K562 (cell line): Measurements from ENCODE around the gene ZNF362. TPM values are rescaled to one million over a fixed set of nuclear protein-coding genes. Genes with fewer than 3 reads are reported as not detected.

ENCODE experiments used
- BRF1 ChIP-seq: IDR thresholded peaks from 3 replicates; pipeline ENCODE4 v1.6.1; 2011; ENCODE audit warnings: borderline replicate concordance, mild to moderate bottlenecking; ENCODE audit not compliant: insufficient read length; ENCODE audit errors: extremely low read depth
- CREB1 ChIP-seq, 2 experiments: sonication (generic) in 1 of 2; formaldehyde crosslinking in 1 of 2; IDR thresholded peaks; 2 replicates each; pipeline versions ENCODE4 v1.6.1 to v1.8.0; 2012 to 2022; ENCODE audit warnings: inconsistent platforms in 1 of 2, mild to moderate bottlenecking in 1 of 2, missing genetic modification reagents in 1 of 2, moderate library complexity in 1 of 2
- EP300 ChIP-seq: IDR thresholded peaks from 2 replicates; pipeline ENCODE4 v1.6.1; 2012; ENCODE audit warnings: low read length, improper control_type of control experiment
- ETS2 ChIP-seq: IDR thresholded peaks from 2 replicates; pipeline ENCODE4 v1.6.1; 2016; ENCODE audit warnings: borderline replicate concordance, missing genetic modification characterization, mild to moderate bottlenecking, moderate library complexity, missing compliant biosample characterization; ENCODE audit not compliant: poor library complexity, severe bottlenecking
- EWSR1 ChIP-seq: fragments of 450-650 bp; IDR thresholded peaks from 2 replicates; pipeline ENCODE4 v1.6.1; 2018; ENCODE audit warnings: borderline replicate concordance, mild to moderate bottlenecking, low read depth, moderate library complexity; ENCODE audit not compliant: partially characterized antibody
- MEF2D ChIP-seq: conservative IDR thresholded peaks from 2 replicates; pipeline ENCODE4 v1.6.1; 2016; ENCODE audit warnings: low read depth, missing genetic modification characterization, missing compliant biosample characterization
- NCOA1 ChIP-seq: fragments of 450-650 bp; IDR thresholded peaks from 2 replicates; pipeline ENCODE4 v1.6.1; 2016; ENCODE audit warnings: low read depth
- RERE ChIP-seq: sonication (generic); formaldehyde crosslinking; IDR thresholded peaks from 2 replicates; pipeline ENCODE4 v1.8.0; 2023; ENCODE audit warnings: missing genetic modification reagents, mild to moderate bottlenecking, borderline replicate concordance
- SREBF1 ChIP-seq: fragments of 150-350 bp; IDR thresholded peaks from 2 replicates; pipeline ENCODE4 v1.6.1; 2014; ENCODE audit warnings: antibody characterized with exemption, low read depth, low read length, borderline replicate concordance
- TCF15 ChIP-seq: fragments of 250-450 bp; sonication (Bioruptor Pico); IDR thresholded peaks from 2 replicates; pipeline ENCODE4 v1.8.0; 2022; ENCODE audit warnings: moderate library complexity, mild to moderate bottlenecking, inconsistent platforms
- TCF7L2 ChIP-seq: fragments of 150-350 bp; IDR thresholded peaks from 2 replicates; pipeline ENCODE4 v1.6.1; 2016; ENCODE audit warnings: low read depth, mild to moderate bottlenecking, low read length, moderate library complexity
- TRIM25 ChIP-seq: fragments of 450-650 bp; IDR thresholded peaks from 2 replicates; pipeline ENCODE4 v1.7.0; 2016; ENCODE audit warnings: borderline replicate concordance
- ZNF197 ChIP-seq: fragments of 200-800 bp; sonication (Bioruptor generic); IDR thresholded peaks from 2 replicates; pipeline ENCODE4 v1.6.1; 2016; ENCODE audit warnings: low read depth, missing genetic modification characterization, missing compliant biosample characterization
- ZNF24 ChIP-seq: fragments of 450-650 bp; IDR thresholded peaks from 2 replicates; pipeline ENCODE4 v1.6.1; 2016
- ZNF277 ChIP-seq: fragments of 250-450 bp; sonication (Bioruptor Pico); IDR thresholded peaks from 2 replicates; pipeline ENCODE4 v1.8.0; 2022; ENCODE audit warnings: inconsistent platforms, mild to moderate bottlenecking, moderate library complexity, borderline replicate concordance
- ZNF507 ChIP-seq: conservative IDR thresholded peaks from 2 replicates; pipeline ENCODE4 v1.6.1; 2017; ENCODE audit warnings: missing genetic modification characterization, missing compliant biosample characterization
- ZNF511 ChIP-seq: sonication (generic); formaldehyde crosslinking; IDR thresholded peaks from 2 replicates; pipeline ENCODE4 v1.8.0; 2022; ENCODE audit warnings: mild to moderate bottlenecking, missing genetic modification reagents
- polyA plus RNA-seq, 8 experiments: library from polyadenylated mRNA; depleted of rRNA in 4 of 8; stranded (reverse) in 5 of 8; unstranded in 3 of 8; fragments of >200 nt; fragmentation: Nextera tagmentation in 2 of 8; fragmentation: Illumina TruSeq in 1 of 8; extraction: Ambion mirVana in 2 of 8; extraction: Trizol in 1 of 8; gene quantifications; 2 replicates each; pipeline versions ENCODE4 v1.2.1 to v1.2.3, GENCODE V29; 2011 to 2014; ENCODE audit warnings: inconsistent platforms in 1 of 8, missing spikeins in 1 of 8
- total RNA-seq, 7 experiments: library from RNA; depleted of rRNA in 6 of 7; stranded (reverse); fragments of >200 nt in 6 of 7; fragmentation: Illumina TruSeq in 2 of 7; extraction: Trizol in 2 of 7; gene quantifications; 2 replicates each; pipeline versions ENCODE4 v1.2.1 to v1.2.3, GENCODE V29; 2011 to 2021; ENCODE audit warnings: low replicate concordance in 1 of 7

Gene ZNF362
- total and polyA plus RNA-seq, 9 of the 15 experiments (the other 6 are each of a cell fraction or from before 2014, with no cell fraction given) = 0.01 to 1.1 (median 0.35) TPM; not detected in 1

GRCh38 chr1:33349778-33350610, 93.7 kb downstream of the ZNF362 start (continued):
- no peak for TF ChIP-seq ETS2 (tag)
- TF ChIP-seq NCOA1 = peak; percentile 30; the same call in 1 of the 2 replicates
- no peak for TF ChIP-seq ZNF277 (CRISPR knock-in tag)
- no peak for TF ChIP-seq EP300
- TF ChIP-seq BRF1 = no peak
- peak; percentile 81 for TF ChIP-seq ZNF511 (CRISPR knock-in tag)
- TF ChIP-seq TRIM25 = no peak
- no peak for TF ChIP-seq CREB1 (IDR thresholded peaks at IDR 0.05)
- no peak; the same call in 1 of the 2 replicates for TF ChIP-seq CREB1 (CRISPR knock-in tag; IDR thresholded peaks at IDR 0.05)
- no peak for TF ChIP-seq TCF15 (CRISPR knock-in tag)
- TF ChIP-seq EWSR1 = no peak
- no peak for TF ChIP-seq ZNF507 (tag)
- no peak for TF ChIP-seq RERE (CRISPR knock-in tag)
- peak; percentile 37; the same call in 1 of the 2 replicates for TF ChIP-seq ZNF24
- no peak for TF ChIP-seq MEF2D
- TF ChIP-seq SREBF1 = no peak
- no peak for TF ChIP-seq ZNF197 (CRISPR knock-in tag)
- no peak for TF ChIP-seq TCF7L2
